Fibroblast of upper back skin (primary cell): ENCODE results near the gene IDE.
A peak's percentile ranks its signal among the peaks of the same experiment; 100 is the strongest.
"Not testable (repeated sequence)": the region's sequence is repeated elsewhere in the genome, so short reads cannot be mapped to it uniquely, and the experiment has no call there.

Experiments
- DNase-seq: peaks from one replicate; pipeline ENCODE4 v3.0.0-alpha.2; 2013

IDE gene

DNA sequence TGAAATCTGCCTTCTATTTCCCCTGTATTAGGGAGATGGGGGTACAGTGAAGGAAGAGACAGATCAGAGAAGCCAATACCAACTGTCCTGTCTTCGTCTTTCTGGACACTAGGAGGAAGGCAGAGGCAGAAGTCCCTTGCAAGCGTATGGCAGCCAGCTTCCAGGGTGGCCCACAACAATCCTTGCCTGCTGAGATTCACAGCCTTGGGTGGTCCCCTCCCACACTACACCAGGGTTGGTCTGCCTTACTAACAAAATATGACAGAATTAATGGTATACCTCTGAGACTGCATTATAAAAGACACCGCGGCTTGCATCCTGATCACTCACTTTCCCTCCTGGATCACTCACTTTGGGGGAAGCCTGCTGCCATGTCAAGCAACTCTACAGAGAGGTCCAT is 90.4 kb downstream of the IDE start:
- DNase-seq, result no peak

DNA sequence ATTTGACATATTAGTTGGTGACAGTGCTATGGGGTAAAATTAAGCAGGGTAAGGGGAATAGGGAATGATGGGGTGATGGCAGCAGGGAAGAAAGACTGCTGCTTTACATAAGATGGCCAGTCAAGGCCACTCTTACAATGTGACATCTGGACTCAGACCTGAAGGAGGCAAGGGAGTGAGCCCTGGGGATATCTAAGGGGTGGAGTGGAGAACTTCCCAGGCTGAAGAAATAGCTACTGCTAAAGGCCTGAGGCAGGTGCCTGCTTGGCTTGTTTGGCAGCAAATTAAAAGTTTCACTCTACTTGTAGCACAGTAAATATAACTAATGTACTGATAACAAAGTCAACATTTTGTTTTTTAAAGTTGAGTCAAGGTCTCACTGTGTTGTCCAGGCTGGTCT is 93.5 kb downstream of the IDE start:
- no peak for DNase-seq

GRCh38 chr10:92479547-92479946 is 94.3 kb downstream of the IDE start:
- DNase-seq, result no peak

- no peak for DNase-seq
Measured at GRCh38 chr10:92478536-92478935, 95.4 kb downstream of the IDE start.

- DNase-seq, result no peak
Measured at GRCh38 chr10:92475357-92475868, 98.5 kb downstream of the IDE start.

DNA sequence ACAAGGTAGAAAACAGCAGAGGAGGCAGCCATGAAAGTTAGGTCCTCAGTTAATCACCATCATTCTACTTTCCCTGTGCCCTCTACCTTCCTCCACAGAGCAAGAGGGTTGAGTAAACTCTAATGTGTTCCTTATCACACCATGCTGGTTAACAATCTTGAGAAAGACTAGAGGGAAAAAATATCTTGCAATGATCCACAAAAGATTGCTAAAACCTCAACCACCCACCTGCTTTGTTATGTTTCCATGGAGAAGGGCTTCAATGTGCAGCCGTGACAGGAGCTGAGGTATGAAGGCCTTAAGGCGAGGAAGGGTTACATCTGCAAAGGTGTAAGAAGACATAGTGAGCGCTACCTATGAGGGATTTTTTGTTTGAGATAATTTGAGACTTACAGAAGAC is 103.9 kb downstream of the IDE start:
- no peak for DNase-seq

GRCh38 chr10:92464364-92464763 is 109.5 kb downstream of the IDE start:
- DNase-seq, result no peak

DNA sequence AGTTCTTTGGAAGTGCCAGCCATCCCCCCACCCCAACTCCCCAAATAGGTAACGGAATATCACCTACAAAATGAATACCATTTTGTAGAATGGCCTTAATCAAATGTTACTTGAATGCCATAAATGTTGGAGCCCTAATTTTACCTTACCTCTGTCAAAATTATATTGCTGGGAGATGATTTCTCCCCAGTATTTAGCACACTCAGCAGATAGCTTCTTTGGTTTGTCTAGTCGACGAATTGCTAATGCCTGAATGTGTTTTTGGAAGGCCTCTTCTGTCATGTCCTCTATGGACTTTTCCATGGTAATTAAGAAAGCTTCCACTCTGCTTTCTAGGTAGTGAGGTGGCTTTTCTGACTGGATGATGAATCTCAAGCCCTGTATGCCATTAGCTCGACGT is 110.3 kb downstream of the IDE start:
- no peak for DNase-seq

DNA sequence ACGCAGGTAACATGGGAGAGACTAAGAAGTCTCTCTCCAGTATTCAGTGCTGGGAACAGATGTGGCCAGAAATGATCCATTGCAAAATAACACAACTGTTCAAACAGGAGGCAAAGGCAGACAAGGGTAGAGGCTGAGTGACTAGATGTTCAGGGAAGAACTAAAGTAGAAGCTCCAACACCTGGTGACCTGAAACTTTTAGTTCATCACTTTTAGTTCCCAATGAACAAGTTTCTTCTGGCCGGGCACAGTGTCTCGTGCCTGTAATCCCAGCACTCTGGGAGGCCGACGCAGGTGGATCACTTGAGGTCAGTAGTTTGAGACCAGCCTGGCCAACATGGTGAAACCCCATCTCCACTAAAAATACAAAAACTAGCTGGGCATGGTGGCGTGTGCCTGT is 118.9 kb downstream of the IDE start:
- not testable (repeated sequence) for DNase-seq

DNA sequence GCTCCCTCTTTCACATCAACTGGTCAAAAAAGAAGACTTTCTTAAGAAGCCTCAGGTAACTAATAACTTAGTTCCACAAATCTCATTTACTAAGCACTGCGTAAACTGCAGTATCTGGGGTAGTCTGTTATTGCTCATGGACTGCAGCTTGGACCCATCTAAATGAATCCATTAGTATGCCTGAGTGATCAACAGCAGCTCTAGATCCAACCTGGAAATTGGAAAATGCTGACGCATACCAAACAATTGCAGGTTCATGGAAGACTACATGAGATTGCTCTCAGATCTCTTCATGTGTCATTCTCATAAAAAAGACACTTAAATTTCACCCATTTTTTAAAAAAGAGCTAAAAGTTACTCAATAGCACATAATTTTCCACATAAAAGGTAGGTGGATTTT is 121.6 kb downstream of the IDE start:
- DNase-seq, result no peak

GRCh38 chr10:92451431-92451830 is 122.5 kb downstream of the IDE start:
- no peak for DNase-seq

GRCh38 chr10:92450896-92451295 is 123.0 kb downstream of the IDE start:
- no peak for DNase-seq

DNA sequence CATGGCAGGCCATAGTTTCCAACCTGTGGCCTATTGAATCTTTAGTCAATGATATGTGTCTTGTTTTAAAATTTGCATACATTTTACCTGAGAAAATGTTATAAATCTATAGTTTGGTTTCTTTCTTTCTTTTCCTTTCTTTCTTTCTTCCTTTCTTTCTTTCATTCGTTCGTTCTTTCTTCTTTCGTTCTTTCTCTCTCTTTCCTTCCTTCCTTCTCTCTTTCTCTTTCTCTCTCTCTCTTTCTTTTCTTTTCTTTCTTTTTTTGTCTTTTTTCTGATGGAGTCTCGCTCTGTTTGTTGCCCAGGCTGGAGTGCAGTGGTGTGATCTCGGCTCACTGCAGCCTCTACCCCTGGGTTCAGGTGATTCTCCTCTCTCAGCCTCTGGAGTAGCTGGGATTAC is 133.3 kb downstream of the IDE start:
- no peak for DNase-seq

GRCh38 chr10:92438220-92438619 is 135.7 kb downstream of the IDE start:
- DNase-seq, result no peak

DNA sequence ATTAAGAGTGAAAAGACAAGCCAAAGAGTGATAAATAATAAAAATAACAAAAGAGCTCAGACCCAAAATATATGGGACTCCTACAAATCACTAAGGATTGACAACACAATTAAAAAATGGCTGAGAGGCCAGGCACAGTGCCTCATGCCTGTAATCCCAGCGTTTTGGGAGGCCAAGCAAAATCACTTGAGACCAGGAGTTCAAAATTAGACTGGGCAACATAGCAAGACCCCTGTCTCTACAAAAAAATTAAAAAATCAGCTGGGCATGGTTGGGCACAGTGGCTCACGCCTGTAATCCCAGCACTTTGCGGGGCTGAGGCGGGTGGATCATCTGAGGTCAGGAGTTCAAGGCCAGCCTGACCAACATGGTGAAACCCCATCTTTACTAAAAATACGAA is 137.3 kb downstream of the IDE start:
- DNase-seq, result no peak

- not testable (repeated sequence) for DNase-seq
Measured at GRCh38 chr10:92436065-92436464, 137.8 kb downstream of the IDE start.

- no peak for DNase-seq
Measured at GRCh38 chr10:92434385-92434784, 139.5 kb downstream of the IDE start.

GRCh38 chr10:92432596-92432995 is 141.3 kb downstream of the IDE start:
- DNase-seq, result no peak

- DNase-seq, result no peak
Measured at GRCh38 chr10:92430103-92430502, 143.8 kb downstream of the IDE start.

DNA sequence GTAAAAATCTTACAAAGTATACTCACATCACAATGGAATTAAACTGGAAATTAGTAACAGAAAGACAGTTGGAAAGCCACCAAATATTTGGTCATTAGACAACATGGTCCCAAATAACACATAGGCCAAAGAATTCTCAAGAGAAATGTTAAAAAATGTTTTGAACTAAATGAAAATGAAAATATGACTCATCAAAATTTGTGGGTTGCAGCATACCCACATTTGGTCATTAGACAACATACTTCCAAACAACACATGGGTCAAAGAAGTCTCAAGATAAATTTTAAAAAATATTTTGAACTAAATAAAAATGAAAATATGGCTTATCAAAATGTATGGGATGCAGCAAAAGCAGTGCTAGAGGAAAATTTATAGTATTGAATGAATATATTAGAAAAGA is 152.3 kb downstream of the IDE start:
- no peak for DNase-seq

DNA sequence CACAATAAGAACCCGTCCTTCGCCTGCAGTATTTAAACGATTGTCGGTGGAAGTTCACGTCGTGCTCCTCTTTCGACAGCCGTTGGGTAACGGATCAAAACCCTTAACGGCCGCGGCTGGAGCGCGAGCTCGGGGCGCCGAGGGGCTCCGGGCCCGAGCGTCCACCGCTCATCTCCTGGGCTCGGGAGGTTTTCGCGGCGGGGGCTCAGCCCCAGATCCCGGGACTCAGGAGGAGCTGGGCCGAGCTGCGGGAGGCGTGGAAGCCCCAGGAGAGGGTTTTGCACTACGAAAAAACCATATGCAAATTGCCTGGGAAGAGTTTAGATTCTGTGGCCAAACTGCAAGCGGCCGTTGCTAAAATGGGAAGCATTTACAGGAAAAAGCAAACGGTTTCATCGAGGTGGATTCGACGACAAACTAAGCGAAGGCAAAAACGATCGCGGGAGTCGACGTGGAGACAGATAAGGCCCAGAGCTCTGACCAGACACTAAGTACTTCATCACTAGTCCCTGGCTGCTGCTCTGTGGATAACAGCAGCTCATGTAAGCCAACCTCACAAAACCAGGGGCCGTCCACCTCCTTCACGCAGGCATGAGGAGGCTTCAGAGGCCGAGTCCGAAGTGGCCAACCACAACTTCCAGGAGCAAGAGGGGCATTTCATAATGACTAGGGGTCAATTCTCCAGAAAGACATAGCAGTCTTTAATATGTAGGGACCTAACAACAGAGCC is 153.2 kb downstream of the IDE start:
- DNase-seq, result no peak

DNA sequence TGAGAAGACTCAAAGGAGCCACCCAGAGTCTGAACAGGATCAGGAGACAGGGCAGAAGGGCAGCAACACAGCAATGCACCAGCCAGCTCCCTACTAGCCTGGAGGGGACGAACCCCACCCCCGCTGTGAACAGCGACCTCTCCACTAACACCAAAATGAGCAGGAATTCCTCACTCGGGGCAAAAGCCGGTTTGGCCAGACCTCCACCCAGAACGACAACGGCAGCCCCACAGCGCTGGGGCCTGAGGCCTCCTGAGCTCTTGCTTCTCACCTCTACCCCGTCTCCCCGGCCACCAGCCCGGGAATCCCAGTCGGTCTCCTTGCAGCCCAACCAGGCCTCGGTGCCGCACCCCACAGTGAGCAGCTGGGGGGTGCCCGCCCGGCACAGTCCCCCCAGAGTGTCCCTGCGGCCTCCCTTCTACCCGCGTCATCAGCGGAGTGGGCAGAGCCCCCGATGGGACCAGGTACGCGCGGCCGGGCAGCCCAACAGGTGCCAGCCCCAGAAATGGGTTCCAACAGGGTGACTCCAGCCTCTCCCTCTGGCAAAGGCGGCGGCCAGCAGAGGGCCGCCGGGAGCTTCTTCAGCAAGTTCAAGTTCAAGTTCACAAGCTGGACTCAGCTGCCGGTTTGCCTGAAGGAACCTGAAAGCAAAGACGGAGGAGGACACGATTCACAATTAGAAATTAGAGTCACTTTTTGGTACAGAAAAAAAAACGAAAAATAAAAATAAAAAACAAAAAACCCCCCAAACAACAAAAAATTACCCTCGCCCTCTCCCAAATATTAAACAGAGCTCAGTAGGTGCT is 153.9 kb downstream of the IDE start:
- DNase-seq, result peak; percentile 34

DNA sequence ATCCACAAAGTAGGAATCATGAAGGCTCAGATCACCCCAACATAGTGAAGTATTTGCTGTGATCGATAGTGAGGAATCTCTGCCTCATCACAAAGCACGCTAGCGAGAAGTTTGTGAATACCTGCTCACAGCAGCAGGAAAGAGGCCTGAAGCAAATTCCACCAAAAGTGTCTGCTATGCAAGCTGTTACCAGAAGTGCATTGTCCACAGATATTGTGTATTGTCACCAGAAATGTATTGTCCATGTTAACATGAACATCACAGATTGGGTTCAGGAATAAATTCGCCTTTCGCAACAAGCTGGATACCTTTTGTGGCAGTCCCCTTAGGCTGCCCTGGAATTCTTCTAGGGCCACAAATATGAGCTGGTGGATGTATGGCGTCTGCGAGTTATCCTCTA is 155.0 kb downstream of the IDE start:
- DNase-seq, result no peak

GRCh38 chr10:92418221-92418620 is 155.7 kb downstream of the IDE start:
- no peak for DNase-seq
